Right lobe of liver (tissue), 4 donors: Measurements from ENCODE around the gene ZNF460.

ENCODE experiments used
- POLR2A ChIP-seq: fragments of 450-650 bp; IDR thresholded peaks from one replicate; pipeline ENCODE4 v1.6.1; 2017; ENCODE audit warnings: antibody characterized with exemption, mild to moderate bottlenecking
- TF ChIP-seq, protein P1 (sequence below), 4 donors: fragments of 200-600 bp in 3 of 4; fragments of 450-650 bp in 1 of 4; IDR thresholded peaks; one replicate each; pipeline versions ENCODE4 v1.5.1 to v1.8.0; 2016 to 2022; ENCODE audit warnings: antibody characterized with exemption in 4 of 4, mild to moderate bottlenecking in 2 of 4
- donor health status: DM: no; HTN: no; CAD: no.
- donor health status: DM: no; HTN: no; CAD: no.
- donor health status: DM: no; HTN: yes; CAD: no.

DNA sequence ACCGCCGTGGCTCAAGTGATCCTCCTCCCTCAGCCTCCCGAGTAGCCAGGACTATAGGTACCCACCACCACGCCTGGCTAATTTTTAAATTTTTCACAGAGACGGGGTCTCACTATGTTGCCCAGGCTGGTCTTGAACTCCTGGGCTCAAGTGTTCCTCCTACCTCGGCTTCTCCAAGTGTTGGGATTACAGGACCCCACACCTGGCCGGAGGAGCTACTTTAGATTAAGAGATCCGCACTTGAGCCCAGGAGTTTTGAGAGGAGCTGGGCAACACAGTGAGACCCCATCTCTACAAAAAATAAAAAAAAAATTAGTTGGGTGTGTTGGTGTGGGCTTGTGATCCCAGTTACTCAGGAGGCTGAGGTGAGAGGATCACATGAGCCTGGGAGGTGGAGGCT is 9.0 kb upstream of the ZNF460 start:
- TF ChIP-seq POLR2A: no peak
- TF ChIP-seq, protein P1, sequence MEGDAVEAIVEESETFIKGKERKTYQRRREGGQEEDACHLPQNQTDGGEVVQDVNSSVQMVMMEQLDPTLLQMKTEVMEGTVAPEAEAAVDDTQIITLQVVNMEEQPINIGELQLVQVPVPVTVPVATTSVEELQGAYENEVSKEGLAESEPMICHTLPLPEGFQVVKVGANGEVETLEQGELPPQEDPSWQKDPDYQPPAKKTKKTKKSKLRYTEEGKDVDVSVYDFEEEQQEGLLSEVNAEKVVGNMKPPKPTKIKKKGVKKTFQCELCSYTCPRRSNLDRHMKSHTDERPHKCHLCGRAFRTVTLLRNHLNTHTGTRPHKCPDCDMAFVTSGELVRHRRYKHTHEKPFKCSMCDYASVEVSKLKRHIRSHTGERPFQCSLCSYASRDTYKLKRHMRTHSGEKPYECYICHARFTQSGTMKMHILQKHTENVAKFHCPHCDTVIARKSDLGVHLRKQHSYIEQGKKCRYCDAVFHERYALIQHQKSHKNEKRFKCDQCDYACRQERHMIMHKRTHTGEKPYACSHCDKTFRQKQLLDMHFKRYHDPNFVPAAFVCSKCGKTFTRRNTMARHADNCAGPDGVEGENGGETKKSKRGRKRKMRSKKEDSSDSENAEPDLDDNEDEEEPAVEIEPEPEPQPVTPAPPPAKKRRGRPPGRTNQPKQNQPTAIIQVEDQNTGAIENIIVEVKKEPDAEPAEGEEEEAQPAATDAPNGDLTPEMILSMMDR (IDR thresholded peaks at IDR 0.05): no peak
